ENCODE measurements around the gene PATZ1.
A peak's percentile ranks its signal among the peaks of the same experiment; 100 is the strongest.

Gene PATZ1

GRCh38 chr22:31347251-31348008 is 1.3 kb upstream of the PATZ1 start:
- TF ChIP-seq GATA1 (IDR thresholded peaks at IDR 0.05; ENCODE audit: low read depth, low read length) (no peak), POLR2A (IDR thresholded peaks at IDR 0.05; ENCODE audit: low read length) (peak; percentile 71)
- DNase-seq: peak; percentile 74 to 75

GRCh38 chr22:31346733-31347250 is 646 bp upstream of the PATZ1 start:
- DNase-seq: peak; percentile 74 to 82

GRCh38 chr22:31345331-31346254 is 553 bp downstream of the PATZ1 start:
- TF ChIP-seq GATA1 (IDR thresholded peaks at IDR 0.05; ENCODE audit: low read depth, low read length) (no peak), POLR2A (IDR thresholded peaks at IDR 0.05; ENCODE audit: low read length) (no peak)
- DNase-seq: peak; percentile 93 to 95

More at GRCh38 chr22:31346733-31347250, 646 bp upstream of the PATZ1 start:
- TF ChIP-seq POLR2A (IDR thresholded peaks at IDR 0.05; ENCODE audit: low read length) (no peak), GATA1 (IDR thresholded peaks at IDR 0.05; ENCODE audit: low read depth, low read length) (no peak)

DNA sequence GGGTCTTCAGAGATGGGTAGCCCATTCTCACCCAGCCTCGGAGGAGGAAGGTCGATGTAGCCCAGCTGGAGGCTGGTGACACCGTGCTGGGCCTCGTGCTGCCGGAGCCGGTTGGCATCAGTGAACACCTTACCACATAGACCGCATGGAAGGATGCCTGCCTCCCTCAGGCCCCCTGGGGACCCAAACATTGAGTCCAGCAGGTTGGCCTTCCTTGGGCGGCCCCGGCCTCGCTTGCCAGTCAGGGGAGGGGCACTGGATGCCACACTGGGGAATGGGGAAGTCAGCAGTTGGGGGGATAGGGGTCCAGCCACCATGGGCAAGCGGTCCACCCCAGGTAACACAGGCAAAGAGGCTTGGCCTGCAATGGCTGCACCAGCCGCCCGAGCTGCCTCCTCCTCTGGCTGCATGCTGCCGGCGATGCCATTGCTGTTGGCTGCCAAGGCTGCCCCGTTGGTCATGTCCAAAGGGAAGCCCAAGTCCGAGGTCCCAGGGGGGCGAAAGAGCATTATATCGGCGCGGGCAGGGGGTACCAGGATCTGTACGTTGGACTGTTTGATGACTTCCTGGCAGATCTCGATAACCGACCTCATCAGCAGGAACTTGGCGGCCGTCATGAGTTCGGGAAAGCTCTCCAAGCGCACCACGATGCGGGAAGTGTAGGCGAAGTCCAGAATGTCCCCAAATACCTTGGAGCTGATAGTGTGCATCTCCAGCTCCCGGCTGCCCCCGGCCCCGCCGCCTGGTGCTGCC is 1.4 kb downstream of the PATZ1 start:
- peak; percentile 68 to 70 for DNase-seq

DNA sequence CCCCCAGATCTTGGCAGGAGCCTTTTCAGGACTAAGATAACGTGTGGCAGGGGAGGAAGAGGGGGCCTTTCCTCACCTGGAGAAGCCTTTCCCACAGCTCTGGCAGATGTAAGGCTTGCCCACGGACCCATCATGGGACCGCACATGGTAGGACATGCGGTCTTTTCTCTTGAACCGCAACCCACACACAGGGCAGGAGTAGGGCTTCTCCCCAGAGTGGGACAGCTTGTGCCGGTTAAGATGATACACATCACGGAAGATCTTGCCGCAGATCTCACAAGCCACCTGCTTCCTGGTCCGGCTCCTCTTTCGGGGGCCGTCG is 1.9 kb downstream of the PATZ1 start:
- DNase-seq: peak; percentile 39 to 43
- no peak for TF ChIP-seq POLR2A (IDR thresholded peaks at IDR 0.05; ENCODE audit: low read length)

More for the DNA sequence above, 1.4 kb downstream of the PATZ1 start:
- peak; percentile 10 for TF ChIP-seq POLR2A (IDR thresholded peaks at IDR 0.05; ENCODE audit: low read length)
- no peak for TF ChIP-seq GATA1 (IDR thresholded peaks at IDR 0.05; ENCODE audit: low read depth, low read length)

GRCh38 chr22:31343235-31344191 is 2.6 kb downstream of the PATZ1 start:
- peak; percentile 43 to 50 for DNase-seq
- no peak for TF ChIP-seq POLR2A (IDR thresholded peaks at IDR 0.05; ENCODE audit: low read length)

GRCh38 chr22:31342389-31343140 is 3.6 kb downstream of the PATZ1 start:
- TF ChIP-seq POLR2A (IDR thresholded peaks at IDR 0.05; ENCODE audit: low read length) (no peak), GATA1 (IDR thresholded peaks at IDR 0.05; ENCODE audit: low read depth, low read length) (no peak)
- peak; percentile 20 to 22 for DNase-seq

- DNase-seq: no peak
- no peak for TF ChIP-seq POLR2A (IDR thresholded peaks at IDR 0.05; ENCODE audit: low read length)
- no peak for TF ChIP-seq GATA1 (IDR thresholded peaks at IDR 0.05; ENCODE audit: low read depth, low read length)
Observed at GRCh38 chr22:31341386-31342088, 4.6 kb downstream of the PATZ1 start.

GRCh38 chr22:31340765-31341247 is 5.3 kb downstream of the PATZ1 start:
- peak in 1 of 2 experiments; percentile 8 for DNase-seq
- TF ChIP-seq POLR2A (IDR thresholded peaks at IDR 0.05; ENCODE audit: low read length) (no peak), GATA1 (IDR thresholded peaks at IDR 0.05; ENCODE audit: low read depth, low read length) (no peak)

DNA sequence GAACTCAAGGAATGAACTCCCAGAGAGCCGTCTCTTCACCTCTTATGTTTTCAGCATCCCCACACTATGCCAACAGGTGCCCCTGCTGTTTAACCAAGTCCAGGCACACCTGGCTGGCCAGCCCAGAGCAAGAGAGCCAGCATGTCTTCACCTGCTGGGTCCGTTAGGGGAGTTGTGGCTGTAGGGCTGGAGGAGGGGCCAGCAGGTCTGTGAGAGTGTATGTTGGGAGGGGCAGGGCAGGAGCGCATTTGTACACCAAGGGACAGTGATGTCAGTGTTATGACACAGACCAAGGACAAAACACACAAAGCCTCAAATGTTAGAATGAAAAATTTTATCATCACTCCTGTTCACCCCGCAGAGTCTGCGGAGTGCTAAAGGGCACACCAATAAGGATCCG is 5.8 kb downstream of the PATZ1 start:
- no peak for DNase-seq
- TF ChIP-seq POLR2A (IDR thresholded peaks at IDR 0.05; ENCODE audit: low read length) (no peak), GATA1 (IDR thresholded peaks at IDR 0.05; ENCODE audit: low read depth, low read length) (no peak)

- no peak for DNase-seq
- TF ChIP-seq GATA1 (IDR thresholded peaks at IDR 0.05; ENCODE audit: low read depth, low read length): no peak
- no peak for TF ChIP-seq POLR2A (IDR thresholded peaks at IDR 0.05; ENCODE audit: low read length)
Observed at GRCh38 chr22:31339148-31339832, 6.9 kb downstream of the PATZ1 start.

Data from erythroblast (primary cell).